Osteoblast (primary cell): ENCODE measurements around the gene ARSA. TPM values are rescaled to one million over a fixed set of nuclear protein-coding genes. Genes with fewer than 3 reads are reported as not detected.

ENCODE experiments used
- DNase-seq: peaks from one replicate; pipeline ENCODE4 v3.0.0; 2011; ENCODE audit warnings: low spot score, mixed read lengths; ENCODE audit not compliant: insufficient read length; ENCODE audit errors: missing footprints
- H2AFZ ChIP-seq: 2 replicates; pipeline ENCODE4 v1.6.0; 2011; ENCODE audit warnings: mild to moderate bottlenecking, low read length
- H3K27ac ChIP-seq: 2 replicates; pipeline ENCODE4 v1.5.1; 2011; ENCODE audit warnings: mild to moderate bottlenecking, low read depth, low read length, moderate library complexity
- H3K27me3 ChIP-seq: 2 replicates; pipeline ENCODE4 v1.6.0; 2012; ENCODE audit warnings: mild to moderate bottlenecking, control low read depth, inconsistent platforms, low read length, moderate library complexity; ENCODE audit not compliant: insufficient read depth
- H3K36me3 ChIP-seq: 2 replicates; pipeline ENCODE4 v1.5.1; 2011; ENCODE audit warnings: mild to moderate bottlenecking, low read length, control low read depth, moderate library complexity; ENCODE audit not compliant: insufficient read depth
- H3K4me1 ChIP-seq: 2 replicates; pipeline ENCODE4 v1.5.1; 2011; ENCODE audit warnings: mild to moderate bottlenecking, low read length, control low read depth, moderate library complexity; ENCODE audit not compliant: insufficient read depth
- H3K4me2 ChIP-seq: 2 replicates; pipeline ENCODE4 v1.6.0; 2011; ENCODE audit warnings: mild to moderate bottlenecking, low read length; ENCODE audit not compliant: insufficient read depth
- H3K4me3 ChIP-seq: fragments of 200-600 bp; sonication (generic); 3 replicates; pipeline ENCODE4 v1.5.1; 2012; ENCODE audit warnings: mild to moderate bottlenecking, low read length, inconsistent platforms; ENCODE audit not compliant: insufficient read depth
- H3K79me2 ChIP-seq: 2 replicates; pipeline ENCODE4 v1.6.0; 2012; ENCODE audit warnings: mild to moderate bottlenecking, low read length, control low read depth, inconsistent platforms; ENCODE audit not compliant: insufficient read depth
- H3K9me3 ChIP-seq: 2 replicates; pipeline ENCODE4 v1.5.1; 2011; ENCODE audit warnings: low read depth, low read length, control low read depth
- H4K20me1 ChIP-seq: 2 replicates; pipeline ENCODE4 v1.6.0; 2012; ENCODE audit warnings: mild to moderate bottlenecking, low read length, control low read depth; ENCODE audit not compliant: insufficient read depth
- CTCF ChIP-seq: IDR thresholded peaks from 2 replicates; pipeline ENCODE4 v1.5.1; 2011; ENCODE audit warnings: mild to moderate bottlenecking, low read depth, low read length, moderate library complexity; ENCODE audit errors: extremely low read depth
- total RNA-seq: library from RNA; depleted of rRNA; stranded (reverse); fragments of >200 nt; gene quantifications from 2 replicates; pipeline ENCODE4 v1.2.3, GENCODE V29; 2012

Gene ARSA
- total RNA-seq, 1 donor: 38.4 TPM

GRCh38 chr22:50633086-50633485 is 5.1 kb upstream of the ARSA start:
- Histone ChIP-seq H3K79me2 (no peaks in the 10 kb centered on the region), H3K9me3 (no peaks in the 10 kb centered on the region), H2AFZ (no peak overlapping the region), H3K36me3 (no peaks in the 10 kb centered on the region), H3K4me2 (no peak overlapping the region), H4K20me1 (no peaks in the 10 kb centered on the region), H3K27ac (no peak overlapping the region), H3K27me3 (peaks cover 3% of the 10 kb centered on the region), H3K4me1 (peaks cover 6% of the 10 kb centered on the region), H3K4me3 (no peak overlapping the region)
- TF ChIP-seq CTCF: no peak
- no peak for DNase-seq

GRCh38 chr22:50630376-50630775 is 2.4 kb upstream of the ARSA start:
- Histone ChIP-seq H3K9me3 (no peaks in the 10 kb centered on the region), H3K4me2 (no peak overlapping the region), H2AFZ (no peak overlapping the region), H3K27ac (no peak overlapping the region), H3K79me2 (peaks cover 5% of the 10 kb centered on the region), H3K4me3 (no peak overlapping the region), H3K27me3 (peaks cover 3% of the 10 kb centered on the region), H4K20me1 (no peaks in the 10 kb centered on the region), H3K4me1 (peaks cover 10% of the 10 kb centered on the region), H3K36me3 (no peaks in the 10 kb centered on the region)
- no peak for TF ChIP-seq CTCF
- DNase-seq: no peak

GRCh38 chr22:50628543-50629134 is 687 bp upstream of the ARSA start:
- Histone ChIP-seq H2AFZ (peak overlapping the region; percentile 95), H3K27ac (peak overlapping the region; percentile 2), H3K4me3 (peak overlapping the region; percentile 91), H3K4me1 (peaks cover 10% of the 10 kb centered on the region), H3K4me2 (peak overlapping the region; percentile 97), H3K9me3 (no peaks in the 10 kb centered on the region), H3K79me2 (peaks cover 5% of the 10 kb centered on the region), H3K27me3 (peaks cover 2% of the 10 kb centered on the region), H3K36me3 (no peaks in the 10 kb centered on the region), H4K20me1 (no peaks in the 10 kb centered on the region)
- no peak for TF ChIP-seq CTCF
- no peak for DNase-seq

- Histone ChIP-seq H3K27me3 (no peaks in the 10 kb centered on the region), H2AFZ (peak overlapping the region; percentile 87)
Observed at GRCh38 chr22:50626850-50627641, 906 bp downstream of the ARSA start.

More at GRCh38 chr22:50626850-50627641, 906 bp downstream of the ARSA start:
- Histone ChIP-seq H3K9me3 (no peaks in the 10 kb centered on the region), H3K36me3 (no peaks in the 10 kb centered on the region), H3K4me1 (peaks cover 10% of the 10 kb centered on the region), H3K27ac (no peak overlapping the region), H4K20me1 (peaks cover 3% of the 10 kb centered on the region), H3K79me2 (peaks cover 5% of the 10 kb centered on the region), H3K4me2 (peak overlapping the region; percentile 94), H3K4me3 (peak overlapping the region; percentile 91)
- no peak for TF ChIP-seq CTCF
- peak; percentile 56 for DNase-seq
